ENCODE results near the gene UBN2.

DNA sequence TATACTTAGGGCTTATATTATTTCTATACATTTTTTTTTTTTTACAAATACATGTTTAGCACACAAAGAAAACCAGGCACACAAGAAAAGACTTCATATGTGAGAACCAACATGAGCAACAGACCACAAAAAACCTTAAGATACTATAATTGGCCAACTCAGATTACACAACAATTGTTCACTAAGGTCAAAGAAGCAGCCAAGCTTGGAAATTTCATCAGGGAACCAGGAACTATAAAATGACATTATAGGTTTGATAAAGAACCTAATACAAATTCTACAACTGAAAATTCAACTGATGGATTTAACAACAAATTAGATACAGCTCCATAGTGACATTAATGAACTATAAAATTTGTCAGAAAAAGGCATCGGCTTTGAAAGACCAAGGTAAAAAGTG is 124.3 kb downstream of the UBN2 start:
- no peak for TF ChIP-seq POLR2A (IDR thresholded peaks at IDR 0.05)
- TF ChIP-seq, protein P1, sequence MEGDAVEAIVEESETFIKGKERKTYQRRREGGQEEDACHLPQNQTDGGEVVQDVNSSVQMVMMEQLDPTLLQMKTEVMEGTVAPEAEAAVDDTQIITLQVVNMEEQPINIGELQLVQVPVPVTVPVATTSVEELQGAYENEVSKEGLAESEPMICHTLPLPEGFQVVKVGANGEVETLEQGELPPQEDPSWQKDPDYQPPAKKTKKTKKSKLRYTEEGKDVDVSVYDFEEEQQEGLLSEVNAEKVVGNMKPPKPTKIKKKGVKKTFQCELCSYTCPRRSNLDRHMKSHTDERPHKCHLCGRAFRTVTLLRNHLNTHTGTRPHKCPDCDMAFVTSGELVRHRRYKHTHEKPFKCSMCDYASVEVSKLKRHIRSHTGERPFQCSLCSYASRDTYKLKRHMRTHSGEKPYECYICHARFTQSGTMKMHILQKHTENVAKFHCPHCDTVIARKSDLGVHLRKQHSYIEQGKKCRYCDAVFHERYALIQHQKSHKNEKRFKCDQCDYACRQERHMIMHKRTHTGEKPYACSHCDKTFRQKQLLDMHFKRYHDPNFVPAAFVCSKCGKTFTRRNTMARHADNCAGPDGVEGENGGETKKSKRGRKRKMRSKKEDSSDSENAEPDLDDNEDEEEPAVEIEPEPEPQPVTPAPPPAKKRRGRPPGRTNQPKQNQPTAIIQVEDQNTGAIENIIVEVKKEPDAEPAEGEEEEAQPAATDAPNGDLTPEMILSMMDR (IDR thresholded peaks at IDR 0.05) = no peak
